Fibroblast of the conjunctiva (primary cell): ENCODE data around the gene KRT82.

Experiments used
- DNase-seq: peaks from one replicate; pipeline ENCODE4 v3.0.0-alpha.2; 2010; ENCODE audit warnings: low read depth

KRT82 gene

DNA sequence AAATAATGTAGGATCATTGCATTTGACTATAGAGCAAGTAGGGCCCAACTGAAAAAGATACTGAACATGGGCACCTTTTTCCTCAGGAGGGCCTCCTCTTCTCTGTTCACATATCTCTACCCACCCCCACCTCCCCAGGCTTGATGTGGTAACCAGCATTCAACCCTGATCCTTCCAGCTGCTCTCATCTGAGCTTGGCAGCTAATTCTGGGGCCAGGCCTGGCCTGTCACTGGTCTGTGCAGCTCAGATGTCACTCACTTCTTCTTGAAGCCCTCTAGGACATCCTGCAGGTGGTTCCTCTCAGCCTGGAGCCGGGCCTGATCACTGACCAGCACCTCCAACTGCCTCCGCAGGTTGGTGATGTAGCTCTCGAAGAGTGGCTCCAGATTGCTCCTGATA lies 22.8 kb downstream of the KRT82 start:
- DNase-seq, result no peak

DNA sequence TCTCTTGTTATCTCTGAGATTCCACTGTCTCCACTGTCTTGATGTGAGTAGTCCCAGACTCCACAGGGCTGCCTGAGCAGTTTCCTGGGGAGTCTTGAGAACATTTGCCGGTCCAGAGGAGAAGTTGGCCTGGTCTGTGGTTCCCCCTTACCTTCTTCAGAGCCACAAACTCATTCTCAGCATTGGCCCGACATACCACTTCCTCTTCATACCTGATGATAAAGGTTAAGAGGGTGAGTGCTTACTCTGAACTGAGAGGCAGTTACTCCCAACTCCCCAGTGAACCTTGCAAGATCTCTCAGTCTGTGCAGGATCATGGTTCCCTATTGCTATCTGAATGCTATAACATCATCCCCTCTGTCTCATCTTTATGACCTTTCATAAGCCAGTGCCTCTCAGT lies 23.3 kb downstream of the KRT82 start:
- no peak for DNase-seq

DNA sequence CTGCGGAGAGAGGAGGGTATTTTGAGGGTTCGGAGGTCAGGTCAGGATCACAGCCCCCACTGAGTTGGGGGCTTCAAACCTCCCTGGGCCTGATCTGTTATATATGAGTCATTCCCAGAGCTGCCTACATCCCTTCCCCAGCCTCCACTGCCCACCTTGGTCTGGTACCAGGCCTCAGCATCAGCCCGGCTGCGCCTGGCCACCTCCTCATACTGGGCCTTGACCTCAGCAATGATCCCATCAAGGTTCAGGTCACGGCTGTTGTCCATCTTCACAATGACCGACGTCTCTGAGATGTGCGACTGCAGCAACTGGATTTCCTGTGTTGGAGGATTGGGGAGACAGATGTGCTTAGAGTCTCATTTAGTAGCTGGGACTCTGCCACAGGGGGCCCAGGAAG lies 24.9 kb downstream of the KRT82 start:
- no peak for DNase-seq

DNA sequence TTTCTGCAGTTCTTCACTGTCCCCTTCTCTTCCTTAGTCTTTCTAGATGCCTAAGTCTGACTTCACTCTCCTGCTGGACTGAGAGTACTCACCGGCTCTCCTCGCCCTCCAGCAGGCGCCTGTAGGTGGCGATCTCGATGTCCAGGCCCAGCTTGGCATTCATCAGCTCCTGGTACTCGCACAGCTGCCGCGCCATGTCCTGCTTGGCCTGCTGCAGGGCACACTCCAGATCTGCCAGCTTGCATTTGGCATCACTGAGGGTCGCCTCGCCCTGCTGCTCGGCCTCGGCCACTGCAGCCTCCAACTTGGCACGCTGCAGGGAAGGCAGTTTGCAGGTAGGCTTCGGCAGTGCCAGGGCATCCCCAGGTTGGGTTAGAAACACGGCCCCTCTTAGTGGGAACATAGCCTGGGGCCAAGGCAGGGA lies 25.9 kb downstream of the KRT82 start:
- no peak for DNase-seq

DNA sequence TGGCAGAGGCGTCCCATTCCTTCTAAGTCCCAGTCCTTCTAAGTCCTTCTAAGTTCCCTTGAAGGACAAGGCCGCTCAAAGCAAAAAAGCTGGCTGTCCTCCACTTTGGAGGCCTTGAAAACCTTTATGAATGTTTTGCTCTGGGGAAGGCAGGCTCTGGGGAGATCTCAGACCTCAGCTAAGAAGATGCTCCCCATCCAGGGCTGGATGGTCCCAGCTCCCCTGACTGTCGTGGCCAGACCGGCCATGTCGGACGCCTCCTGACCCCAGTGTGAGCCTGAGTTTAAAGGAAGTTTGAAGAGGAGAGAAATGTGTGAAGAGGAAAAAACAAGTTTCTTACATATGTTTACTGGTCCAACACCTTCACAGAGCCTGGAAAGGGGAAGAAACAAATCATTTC lies 26.6 kb downstream of the KRT82 start:
- no peak for DNase-seq

DNA sequence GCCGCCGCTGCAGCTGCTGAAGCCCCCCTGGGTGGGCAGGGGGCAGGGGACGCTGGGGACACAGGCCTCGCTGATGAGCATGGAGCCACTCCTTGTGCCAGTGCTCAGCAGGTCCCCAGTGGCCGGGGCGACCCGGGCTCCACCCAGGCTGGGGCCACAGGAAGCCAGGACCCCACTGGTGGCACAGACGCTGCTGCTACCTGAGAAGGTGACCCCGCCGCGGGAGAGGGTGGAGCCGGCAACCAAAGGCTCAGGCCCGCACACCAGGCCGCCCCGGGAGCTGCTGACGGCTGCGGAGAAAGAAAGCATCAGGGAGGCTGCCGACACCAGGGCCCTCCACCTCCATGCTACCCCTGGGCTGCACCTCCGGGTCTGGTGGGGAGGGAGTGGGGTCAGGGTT lies 28.0 kb downstream of the KRT82 start:
- no peak for DNase-seq

DNA sequence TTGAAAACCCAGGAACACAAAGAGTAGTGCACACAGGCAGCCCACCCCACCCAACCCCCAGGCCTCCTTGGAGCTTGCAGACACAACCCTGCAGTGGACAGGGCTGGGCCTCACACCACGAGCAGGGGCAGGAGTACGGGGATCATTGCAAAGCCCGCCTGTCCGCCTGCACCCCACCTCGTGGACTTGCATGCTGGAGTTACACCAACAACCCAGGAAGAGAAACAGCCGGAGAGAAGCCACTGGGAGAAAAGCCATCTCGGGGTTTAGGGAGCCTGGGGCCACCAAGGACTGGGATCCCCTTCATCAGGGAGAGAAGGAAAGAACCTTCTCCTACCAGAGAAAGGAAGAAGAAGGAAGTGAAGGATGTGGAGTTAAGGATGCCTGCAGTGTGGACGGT lies 28.9 kb downstream of the KRT82 start:
- DNase-seq, result no peak

DNA sequence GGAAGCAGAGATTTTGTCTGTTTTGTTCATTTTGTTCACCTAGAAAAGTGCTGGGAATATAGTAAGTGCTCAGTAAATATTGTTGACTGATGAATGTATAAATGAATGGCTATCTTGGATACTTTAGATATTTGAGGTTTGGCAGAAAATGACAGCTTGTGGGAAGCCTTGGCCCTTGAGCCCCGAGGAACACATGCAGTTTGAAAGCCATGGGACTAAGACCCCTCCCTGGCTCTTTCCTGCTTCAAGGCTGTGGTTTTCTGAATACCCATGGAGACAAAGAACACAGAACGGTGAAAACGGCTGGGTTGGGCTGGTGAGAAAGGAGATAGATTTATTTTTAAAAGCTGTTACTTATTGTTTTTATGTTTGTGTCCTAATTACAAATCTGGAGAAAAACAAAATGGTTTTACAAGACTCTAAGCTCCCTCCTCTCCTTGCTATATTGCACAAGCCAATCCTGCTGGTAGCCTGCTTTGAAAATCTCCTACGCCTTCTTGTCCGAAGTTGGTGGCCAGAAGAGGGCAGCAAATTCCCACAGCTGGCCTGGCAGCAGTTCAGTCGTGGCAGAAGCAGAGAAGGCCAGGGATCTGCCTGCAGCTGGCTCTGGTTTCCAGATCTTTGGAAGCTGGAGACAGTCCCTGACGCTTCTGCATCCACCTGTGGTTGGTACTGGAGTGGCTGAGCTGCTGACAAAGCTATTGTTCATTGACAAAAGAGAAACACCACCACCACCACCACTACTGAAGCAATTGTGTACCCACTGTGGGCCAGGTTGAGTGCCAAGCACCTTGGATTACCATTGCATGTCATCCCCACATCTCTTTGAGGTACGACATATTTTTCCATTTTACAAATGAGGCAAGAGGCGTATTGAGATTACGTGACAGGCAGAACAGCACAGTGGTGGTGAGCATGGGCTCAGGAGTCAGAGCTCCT lies 33.6 kb downstream of the KRT82 start:
- DNase-seq, result peak; percentile 80

DNA sequence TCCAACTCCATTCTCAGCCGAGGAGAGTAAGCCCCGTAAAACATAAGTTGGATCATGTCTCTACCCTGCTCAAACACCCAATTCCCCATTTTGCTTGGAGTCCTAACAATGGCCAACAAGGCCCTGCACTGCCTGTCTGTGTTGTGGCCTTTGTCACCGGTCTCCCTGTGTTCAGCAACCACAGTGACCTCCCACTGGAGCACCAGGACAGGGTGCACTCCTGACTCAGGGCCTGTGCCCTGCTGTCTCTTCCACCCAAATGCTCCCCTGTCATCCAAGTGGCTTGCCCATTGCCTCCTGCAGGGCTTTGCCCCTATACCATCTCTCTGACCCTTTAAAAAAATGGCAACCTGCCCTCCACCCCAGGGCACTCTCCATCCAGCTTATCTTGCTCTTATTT lies 34.4 kb downstream of the KRT82 start:
- no peak for DNase-seq

DNA sequence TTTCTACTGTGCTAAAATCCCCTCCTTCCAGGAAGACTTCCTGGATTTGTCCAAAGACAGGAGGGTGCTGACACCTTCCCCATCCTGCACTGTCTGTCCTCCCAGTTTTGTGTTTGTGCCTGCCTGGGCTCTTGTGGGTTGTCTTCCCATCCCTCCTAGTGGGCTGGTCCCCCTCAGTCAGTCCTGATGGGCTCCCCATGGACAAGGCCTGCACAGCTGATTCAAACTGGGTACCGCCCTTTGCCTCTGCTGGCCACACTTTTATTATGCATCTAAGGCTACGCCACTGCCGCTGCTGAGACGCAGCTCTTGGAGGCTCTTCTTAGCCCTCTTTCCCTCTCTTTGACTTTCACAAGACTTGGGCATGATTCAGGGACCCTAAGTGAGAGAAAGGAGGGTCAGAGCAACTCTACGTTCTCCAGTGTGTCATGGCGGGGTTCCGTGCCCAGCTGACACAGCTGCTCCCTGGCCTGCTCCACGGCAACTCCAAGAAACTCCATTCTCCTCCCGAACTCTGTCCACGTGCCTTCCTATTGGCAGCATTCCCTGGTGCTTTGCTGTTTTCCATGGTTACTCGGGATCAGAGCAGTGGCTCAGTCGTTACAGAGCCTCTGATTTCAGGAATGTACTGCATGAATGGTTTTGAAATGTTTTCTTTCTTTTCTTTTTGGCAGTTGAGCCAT lies 35.1 kb downstream of the KRT82 start:
- peak; percentile 6 for DNase-seq

DNA sequence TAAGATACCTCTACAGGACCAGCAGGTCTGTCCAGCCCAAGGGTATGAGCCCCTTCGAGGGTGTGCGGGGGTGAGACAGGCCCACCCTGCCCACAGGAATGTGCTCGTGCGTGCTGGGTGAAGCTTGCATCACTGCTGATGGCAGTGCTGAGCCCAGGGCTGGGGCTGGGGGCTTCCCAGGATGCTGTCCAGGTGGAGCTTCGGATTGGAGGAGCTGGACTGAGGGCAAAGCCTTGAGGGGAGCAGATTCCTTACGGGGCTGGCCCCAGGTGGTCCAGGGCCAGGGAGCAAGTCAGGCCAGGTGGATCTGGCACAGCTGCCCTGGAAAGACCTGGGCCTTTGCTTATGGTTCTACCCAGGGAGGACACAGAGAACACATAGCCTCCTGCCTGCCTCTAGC lies 36.3 kb downstream of the KRT82 start:
- no peak for DNase-seq

DNA sequence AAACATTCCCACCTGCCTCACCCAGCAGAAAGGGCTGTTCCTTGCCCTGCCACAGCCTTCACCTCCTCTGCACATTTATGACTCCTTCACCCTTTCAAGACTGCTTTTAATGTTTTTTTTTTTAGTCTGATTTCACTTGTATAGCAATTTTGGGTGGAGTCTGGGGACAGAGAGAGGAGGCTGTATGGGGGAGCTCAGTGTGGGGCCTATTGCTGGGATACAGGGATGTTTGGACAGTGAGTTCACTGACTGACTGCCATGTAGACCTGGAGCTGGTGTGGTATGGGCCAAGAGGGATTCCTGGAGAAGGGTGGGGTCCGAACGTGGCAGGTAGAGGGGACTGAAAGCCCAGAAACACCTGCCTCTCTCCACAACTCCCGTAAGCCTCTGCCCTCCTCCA lies 36.9 kb downstream of the KRT82 start:
- DNase-seq, result no peak

DNA sequence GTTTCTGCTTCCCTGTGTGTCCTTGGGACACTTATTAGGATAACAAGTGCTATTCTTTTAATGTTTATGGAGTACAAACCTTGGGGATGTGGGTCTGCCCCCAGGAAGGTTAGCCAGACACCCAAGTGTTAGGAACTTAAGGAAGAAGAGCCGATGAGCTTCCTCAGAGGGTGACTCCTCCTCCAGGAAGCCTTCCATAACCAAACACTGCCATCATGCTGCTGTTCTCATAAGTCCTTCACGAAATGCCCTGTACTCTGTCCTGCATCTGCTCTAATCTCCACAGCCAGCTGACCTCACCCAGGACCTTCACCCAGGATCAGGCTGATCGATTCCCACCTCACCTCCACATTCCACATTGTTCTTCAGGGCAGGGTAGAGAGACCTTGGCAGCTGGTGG lies 37.6 kb downstream of the KRT82 start:
- no peak for DNase-seq

DNA sequence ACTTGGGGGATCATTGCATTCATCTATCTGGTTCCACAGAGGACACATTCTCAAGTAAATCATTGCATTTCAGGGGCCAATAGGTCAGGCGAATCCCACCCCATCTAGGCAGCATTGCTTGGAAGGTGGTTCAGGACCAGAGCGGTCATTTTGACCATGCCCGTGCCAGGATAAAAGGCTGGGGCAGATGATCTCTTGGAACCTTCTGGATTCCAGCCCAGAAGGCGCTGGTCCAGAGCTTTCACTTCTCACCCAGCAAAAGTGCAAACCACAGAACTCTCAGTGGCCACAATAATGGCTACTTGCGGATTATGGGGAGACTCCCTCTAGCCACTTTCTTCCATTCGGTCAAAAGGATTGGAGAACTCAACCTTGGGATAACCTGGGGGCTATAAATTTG lies 38.3 kb downstream of the KRT82 start:
- no peak for DNase-seq

DNA sequence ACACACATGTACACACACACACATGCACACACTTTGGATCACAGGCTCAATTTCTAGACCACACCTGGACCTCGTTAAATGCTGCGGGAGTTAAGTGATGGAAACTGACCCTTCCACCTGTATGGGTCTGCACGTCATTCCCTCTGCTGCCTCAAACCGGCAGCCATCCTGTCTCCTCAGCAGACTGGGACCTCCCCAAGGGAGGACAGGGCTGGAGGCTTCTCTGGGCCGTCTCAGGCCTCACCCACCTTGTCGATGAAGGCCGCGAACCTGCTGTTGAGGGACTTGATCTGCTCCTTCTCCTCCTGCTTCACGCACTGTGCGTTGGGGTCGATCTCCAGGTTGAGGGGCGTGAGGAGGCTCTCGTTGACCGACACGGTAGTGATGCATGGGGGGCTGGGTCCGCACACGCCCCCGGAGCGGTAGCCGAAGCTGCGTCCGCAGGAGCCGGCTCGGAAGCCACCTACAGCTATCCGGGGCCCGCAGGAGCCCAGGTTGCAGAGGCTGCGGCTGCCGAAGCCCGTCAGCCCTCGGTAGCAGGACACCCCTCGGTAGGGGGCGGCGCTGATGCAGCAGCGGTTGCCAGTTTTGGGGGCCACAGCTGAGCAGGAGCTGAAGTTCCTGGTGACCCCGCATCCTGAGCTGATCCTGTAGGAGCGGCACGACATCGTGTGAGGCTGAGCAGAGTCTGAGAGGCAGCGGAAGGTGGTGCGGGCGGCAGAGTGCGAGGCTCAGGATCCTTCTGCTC lies 39.2 kb downstream of the KRT82 start, which contains the start of gene KRT85:
TSS of gene KRT85 (minus strand) at position 744 of the 748 bp plus-strand sequence. CDS start at position 668, 76 bp downstream.
- no peak for DNase-seq

DNA sequence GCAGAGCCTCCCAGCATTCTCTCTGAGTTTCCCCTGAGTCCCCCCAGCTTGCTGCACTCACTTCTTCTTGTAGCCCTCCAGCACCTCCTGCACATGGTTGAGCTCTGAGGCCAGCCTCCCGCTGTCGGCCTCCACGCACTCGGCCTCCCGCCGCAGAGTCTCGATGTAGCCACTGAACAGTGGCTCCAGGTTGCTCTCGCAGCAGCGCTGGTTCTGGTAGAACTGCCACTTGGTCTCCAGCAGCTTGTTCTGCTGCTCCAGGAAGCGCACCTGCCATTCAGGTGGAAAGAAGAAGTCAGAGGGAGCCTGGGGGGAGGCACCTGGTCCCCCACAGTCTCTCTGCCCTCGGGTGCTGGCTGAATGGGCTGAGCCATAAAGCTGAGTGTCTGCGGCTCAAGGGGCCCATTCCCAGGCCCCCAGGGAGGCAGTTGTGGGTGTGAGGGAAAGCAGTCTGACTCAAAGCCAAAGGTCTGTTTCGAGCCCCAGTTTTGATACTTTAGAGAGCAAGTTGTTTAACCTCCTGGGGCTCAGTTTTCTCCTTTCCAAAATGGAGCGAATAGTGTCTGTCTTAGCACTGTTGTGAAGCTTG lies 41.1 kb downstream of the KRT82 start:
- DNase-seq, result no peak

DNA sequence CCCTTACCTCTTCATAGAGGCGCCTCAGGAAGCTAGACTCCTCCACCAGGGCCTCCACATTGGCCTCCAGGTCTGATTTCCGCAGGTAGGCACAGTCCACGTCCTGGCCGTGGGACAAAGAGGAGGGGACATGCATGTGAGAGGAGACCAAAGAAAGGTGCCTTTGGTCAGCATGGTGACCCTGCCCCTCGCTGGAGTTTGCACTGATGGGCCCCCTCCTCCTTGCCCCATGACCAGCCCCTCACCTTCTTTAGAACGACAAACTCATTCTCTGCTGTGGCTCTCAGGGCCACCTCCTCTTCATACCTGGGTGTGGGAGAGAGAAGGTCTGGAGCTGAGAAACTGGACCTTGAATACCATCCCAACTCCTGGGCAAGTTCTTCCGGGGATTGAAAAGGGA lies 42.1 kb downstream of the KRT82 start:
- no peak for DNase-seq

DNA sequence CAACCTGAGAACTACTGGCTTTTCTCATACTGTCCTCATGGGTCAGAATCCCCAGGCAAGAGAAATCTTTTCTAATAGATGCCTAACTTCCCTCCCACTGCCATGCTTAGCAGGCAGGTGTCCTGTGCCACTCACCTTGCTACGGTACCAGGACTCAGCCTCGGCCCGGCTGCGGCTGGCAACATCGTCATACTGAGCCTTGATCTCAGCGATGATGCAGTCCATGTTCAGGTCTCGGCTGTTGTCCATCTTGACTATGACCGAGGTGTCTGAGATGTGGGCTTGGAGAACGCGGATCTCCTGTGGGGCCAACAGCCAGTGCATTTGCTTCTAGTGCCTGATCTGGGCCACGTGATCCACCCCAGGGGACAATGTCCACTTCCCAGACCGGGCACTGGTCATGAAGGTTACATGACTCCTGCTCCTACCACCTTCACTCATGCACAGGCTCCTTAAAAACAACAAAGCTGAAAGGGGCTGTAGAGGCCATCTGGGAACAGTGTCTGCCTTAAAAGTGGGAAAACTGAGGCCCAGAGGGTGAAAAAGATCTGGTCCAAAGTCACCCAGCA lies 42.9 kb downstream of the KRT82 start:
- no peak for DNase-seq

DNA sequence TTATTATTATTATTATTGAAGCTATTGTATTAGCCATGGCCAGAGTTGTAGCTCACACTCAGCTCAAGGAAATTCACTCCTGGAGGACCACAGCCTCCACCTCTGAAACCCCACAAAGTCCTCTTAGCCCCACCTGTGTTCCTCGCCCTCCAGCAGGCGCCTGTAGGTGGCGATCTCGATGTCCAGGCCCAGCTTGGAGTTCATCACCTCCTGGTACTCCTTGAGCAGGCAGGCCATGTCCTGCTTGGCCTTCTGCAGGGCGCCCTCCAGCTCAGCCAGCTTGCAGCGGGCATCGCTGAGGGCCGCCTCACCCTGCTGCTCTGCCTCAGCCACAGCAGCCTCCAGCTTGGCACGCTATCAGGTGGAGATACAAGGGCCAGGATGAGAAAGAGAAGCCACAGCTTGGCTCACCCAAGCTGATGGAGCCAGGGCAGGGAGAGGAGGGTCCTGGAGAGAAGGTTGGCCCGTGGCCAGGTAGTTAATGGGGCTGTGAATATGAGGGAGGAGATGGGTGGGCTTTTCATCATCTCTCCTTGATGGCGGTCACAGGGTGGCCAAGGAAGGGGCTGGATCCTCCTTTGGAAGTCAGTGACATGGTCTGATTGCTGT lies 43.9 kb downstream of the KRT82 start:
- DNase-seq, result no peak

DNA sequence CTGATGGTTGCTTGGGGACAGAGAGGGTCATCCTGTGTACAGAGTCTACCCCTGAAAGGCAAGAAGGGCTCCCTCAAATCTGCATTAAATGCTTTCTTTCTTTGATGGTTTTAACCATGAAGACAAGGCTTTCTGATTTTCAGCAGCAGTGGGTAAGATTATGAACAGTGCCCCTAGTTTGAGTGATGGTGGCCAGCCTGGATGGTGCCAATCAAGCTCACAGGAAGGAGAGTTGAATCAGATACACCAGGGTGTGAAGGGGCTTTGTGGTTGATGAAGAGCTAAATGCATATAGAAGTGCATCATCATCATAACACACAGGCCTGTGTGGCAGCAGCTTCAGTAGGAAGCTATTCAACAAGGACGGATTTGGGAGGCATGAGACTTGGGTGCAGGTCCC lies 44.6 kb downstream of the KRT82 start:
- DNase-seq, result no peak

DNA sequence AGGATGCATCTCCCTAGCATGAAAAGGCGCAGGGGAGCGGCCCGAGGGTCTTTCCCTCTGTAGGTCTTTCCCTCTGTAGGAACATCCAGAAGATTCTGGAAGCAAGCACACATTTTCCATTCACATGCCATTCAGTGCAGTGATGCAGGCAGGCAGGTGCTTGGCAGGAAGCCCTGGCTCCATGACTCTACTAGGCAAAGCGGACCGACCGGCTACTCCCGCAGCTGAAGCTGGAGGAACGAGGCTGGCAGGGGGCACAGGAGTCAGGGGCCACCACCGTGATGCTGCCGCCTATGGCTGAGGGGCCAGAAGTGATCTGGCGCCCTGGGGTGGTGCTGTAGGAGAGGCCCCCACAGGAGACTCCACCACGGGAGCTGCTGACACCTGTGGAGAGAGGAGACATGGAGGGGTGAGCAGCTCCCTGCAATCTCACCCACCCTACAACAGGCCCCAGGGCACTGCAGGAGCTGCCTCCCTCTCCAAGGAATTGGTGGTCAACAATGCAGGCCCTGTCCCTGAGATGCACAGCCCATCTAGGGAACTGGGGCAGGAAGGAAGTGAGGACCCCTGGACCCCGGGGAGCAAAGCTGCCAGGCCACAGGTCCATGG lies 45.4 kb downstream of the KRT82 start:
- no peak for DNase-seq
